Parathyroid adenoma (tissue), 2 donors: ENCODE measurements around the gene CCDC124.

ENCODE experiments used
- H2AFZ ChIP-seq: fragments of 300-600 bp; sonication (generic); one replicate; pipeline ENCODE4 v1.7.0; 2017; ENCODE audit warnings: antibody characterized with exemption, mild to moderate bottlenecking
- H3K27ac ChIP-seq: fragments of 300-600 bp; sonication (generic); one replicate; pipeline ENCODE4 v1.7.0; 2017
- H3K27me3 ChIP-seq: fragments of 300-600 bp; sonication (generic); one replicate; pipeline ENCODE4 v1.7.0; 2017; ENCODE audit warnings: low read length; ENCODE audit not compliant: control insufficient read depth, insufficient read depth
- H3K36me3 ChIP-seq: fragments of 300-600 bp; sonication (generic); one replicate; pipeline ENCODE4 v1.7.0; 2017; ENCODE audit warnings: low read length; ENCODE audit not compliant: control insufficient read depth, insufficient read depth
- H3K4me1 ChIP-seq: fragments of 300-600 bp; sonication (generic); one replicate; pipeline ENCODE4 v1.7.0; 2017; ENCODE audit warnings: control low read depth
- H3K4me2 ChIP-seq: fragments of 300-600 bp; sonication (generic); one replicate; pipeline ENCODE4 v1.7.0; 2017; ENCODE audit warnings: low read length
- H3K4me3 ChIP-seq: fragments of 300-600 bp; sonication (generic); one replicate; pipeline ENCODE4 v1.7.0; 2017; ENCODE audit warnings: low read depth, low read length
- H3K79me2 ChIP-seq: fragments of 300-600 bp; sonication (generic); one replicate; pipeline ENCODE4 v1.7.0; 2017; ENCODE audit warnings: control low read depth
- H3K9ac ChIP-seq: fragments of 300-600 bp; sonication (generic); one replicate; pipeline ENCODE4 v1.7.0; 2017; ENCODE audit warnings: mild to moderate bottlenecking
- H3K9me3 ChIP-seq: fragments of 300-600 bp; sonication (generic); one replicate; pipeline ENCODE4 v1.7.0; 2017; ENCODE audit warnings: low read length; ENCODE audit not compliant: control insufficient read depth
- TF ChIP-seq, protein P1 (sequence below): fragments of 300-600 bp; sonication (generic); IDR thresholded peaks from one replicate; pipeline ENCODE4 v1.7.0; 2017; ENCODE audit warnings: antibody characterized with exemption, mild to moderate bottlenecking
- donor health status: primary hyperparathyroidism.

The CCDC124 gene

DNA sequence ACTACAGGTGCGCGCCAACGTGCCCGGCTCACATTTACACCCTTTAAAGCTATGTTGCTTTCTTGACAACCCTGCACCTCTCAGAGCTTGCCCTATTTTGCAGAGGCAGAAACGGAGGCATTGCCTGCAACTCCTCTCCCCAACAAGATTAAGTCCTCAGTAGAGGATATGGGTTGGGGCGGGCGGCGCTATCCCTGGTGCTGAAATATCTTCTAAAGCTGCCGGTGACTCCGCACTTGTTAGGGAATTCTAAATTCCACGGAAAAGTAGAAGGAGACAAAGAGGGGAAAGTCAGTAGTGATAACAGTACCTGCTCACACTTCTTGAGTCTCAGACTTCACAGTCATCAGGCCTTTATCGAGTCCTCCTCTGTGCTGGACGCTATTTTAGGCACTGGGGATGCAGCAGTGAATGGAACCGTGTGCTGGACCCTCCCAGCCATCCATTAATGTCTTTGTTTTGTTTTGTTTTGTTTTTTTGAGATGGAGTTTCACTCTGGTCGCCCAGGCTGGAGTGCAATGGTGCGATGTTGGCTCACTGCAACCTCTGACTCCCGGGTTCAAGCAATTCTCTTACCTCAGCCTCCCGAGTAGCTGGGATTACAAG, 43.1 kb upstream of the CCDC124 start:
- Histone ChIP-seq H3K4me2 (no peak overlapping the region), H3K79me2 (no peaks in the 10 kb centered on the region), H2AFZ (no peak overlapping the region), H3K36me3 (no peaks in the 10 kb centered on the region), H3K9ac (no peak overlapping the region), H3K27ac (no peak overlapping the region), H3K9me3 (no peaks in the 10 kb centered on the region), H3K27me3 (no peaks in the 10 kb centered on the region), H3K4me3 (no peak overlapping the region), H3K4me1 (no peaks in the 10 kb centered on the region)
- TF ChIP-seq, protein P1, sequence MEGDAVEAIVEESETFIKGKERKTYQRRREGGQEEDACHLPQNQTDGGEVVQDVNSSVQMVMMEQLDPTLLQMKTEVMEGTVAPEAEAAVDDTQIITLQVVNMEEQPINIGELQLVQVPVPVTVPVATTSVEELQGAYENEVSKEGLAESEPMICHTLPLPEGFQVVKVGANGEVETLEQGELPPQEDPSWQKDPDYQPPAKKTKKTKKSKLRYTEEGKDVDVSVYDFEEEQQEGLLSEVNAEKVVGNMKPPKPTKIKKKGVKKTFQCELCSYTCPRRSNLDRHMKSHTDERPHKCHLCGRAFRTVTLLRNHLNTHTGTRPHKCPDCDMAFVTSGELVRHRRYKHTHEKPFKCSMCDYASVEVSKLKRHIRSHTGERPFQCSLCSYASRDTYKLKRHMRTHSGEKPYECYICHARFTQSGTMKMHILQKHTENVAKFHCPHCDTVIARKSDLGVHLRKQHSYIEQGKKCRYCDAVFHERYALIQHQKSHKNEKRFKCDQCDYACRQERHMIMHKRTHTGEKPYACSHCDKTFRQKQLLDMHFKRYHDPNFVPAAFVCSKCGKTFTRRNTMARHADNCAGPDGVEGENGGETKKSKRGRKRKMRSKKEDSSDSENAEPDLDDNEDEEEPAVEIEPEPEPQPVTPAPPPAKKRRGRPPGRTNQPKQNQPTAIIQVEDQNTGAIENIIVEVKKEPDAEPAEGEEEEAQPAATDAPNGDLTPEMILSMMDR: no peak

DNA sequence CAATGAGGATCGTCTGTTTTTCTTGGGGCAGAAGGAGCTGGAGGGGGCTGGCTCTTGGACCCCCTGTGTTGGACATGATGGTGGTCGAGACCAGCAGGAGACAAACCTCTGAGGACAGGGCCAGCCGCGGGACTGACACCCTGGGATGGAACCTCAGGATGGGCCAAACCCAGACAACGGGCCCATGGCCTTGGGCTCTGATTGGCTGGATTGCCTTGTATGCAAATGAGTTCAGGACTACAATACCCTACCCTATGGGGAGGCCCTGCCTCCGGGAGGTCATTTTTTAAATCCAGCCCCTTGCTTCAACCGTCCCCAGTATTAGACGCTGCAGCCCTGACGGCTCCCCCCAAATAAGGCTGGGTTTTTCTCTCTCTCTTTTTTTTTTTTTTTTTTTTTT, 39.0 kb upstream of the CCDC124 start:
- Histone ChIP-seq H3K9me3 (no peaks in the 10 kb centered on the region), H3K36me3 (no peaks in the 10 kb centered on the region), H3K79me2 (no peaks in the 10 kb centered on the region), H2AFZ (no peak overlapping the region), H3K4me2 (no peak overlapping the region), H3K27me3 (no peaks in the 10 kb centered on the region), H3K9ac (no peak overlapping the region), H3K27ac (no peak overlapping the region), H3K4me3 (no peak overlapping the region), H3K4me1 (no peaks in the 10 kb centered on the region)
- TF ChIP-seq, protein P1: no peak

DNA sequence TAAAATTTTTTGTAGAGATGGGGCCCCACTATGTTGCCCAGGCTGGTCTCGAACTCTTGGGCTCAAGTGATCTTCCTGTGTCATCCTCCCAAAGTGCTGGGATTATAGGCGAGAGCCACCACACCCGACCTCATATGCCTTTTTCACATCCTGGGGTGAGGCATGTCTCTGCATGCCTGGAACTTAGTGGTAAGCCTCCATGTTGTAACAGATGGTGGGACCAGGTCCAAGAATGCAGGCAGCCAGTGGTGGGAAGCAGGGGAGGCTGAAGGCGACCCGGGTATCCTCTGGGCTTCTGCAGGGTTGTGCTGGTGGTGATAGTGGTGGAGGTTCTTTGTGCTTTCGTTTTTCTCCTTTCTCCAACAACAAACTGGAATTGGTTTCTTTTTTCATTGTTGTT, 30.1 kb upstream of the CCDC124 start:
- H3K4me1 ChIP-seq: no peaks in the 10 kb centered on the region
- no peaks in the 10 kb centered on the region for H3K9me3 ChIP-seq
- H3K27ac ChIP-seq: no peak overlapping the region
- H3K79me2 ChIP-seq: no peaks in the 10 kb centered on the region
- no peak overlapping the region for H3K4me2 ChIP-seq
- no peak overlapping the region for H3K9ac ChIP-seq
- no peaks in the 10 kb centered on the region for H3K36me3 ChIP-seq
- H2AFZ ChIP-seq: no peak overlapping the region
- TF ChIP-seq, protein P1: no peak
- H3K4me3 ChIP-seq: no peak overlapping the region
- H3K27me3 ChIP-seq: no peaks in the 10 kb centered on the region

DNA sequence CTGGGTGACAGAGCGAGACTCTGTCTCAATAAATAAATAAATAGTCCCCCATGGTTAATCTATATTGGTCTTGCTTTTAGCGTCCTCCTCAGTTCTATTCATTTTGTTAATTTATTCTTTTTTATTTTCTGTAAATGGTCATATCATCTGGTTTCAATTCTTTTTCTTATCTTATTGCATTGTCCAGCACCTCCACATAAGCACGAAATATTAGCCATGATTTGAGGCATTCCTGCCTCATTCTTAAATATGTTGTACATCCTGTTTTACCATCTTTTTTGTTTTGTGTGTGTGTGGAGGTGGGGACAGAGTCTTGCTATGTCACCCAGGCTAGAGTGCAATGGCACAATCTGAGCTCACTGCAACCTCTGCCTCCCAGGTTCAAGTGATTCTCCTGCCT, 24.6 kb upstream of the CCDC124 start:
- H3K27ac ChIP-seq: no peak overlapping the region
- H2AFZ ChIP-seq: no peak overlapping the region
- no peaks in the 10 kb centered on the region for H3K9me3 ChIP-seq
- no peaks in the 10 kb centered on the region for H3K4me1 ChIP-seq
- H3K27me3 ChIP-seq: no peaks in the 10 kb centered on the region
- H3K36me3 ChIP-seq: no peaks in the 10 kb centered on the region
- H3K4me2 ChIP-seq: no peak overlapping the region
- TF ChIP-seq, protein P1: no peak
- H3K9ac ChIP-seq: no peak overlapping the region
- no peaks in the 10 kb centered on the region for H3K79me2 ChIP-seq
- no peak overlapping the region for H3K4me3 ChIP-seq

DNA sequence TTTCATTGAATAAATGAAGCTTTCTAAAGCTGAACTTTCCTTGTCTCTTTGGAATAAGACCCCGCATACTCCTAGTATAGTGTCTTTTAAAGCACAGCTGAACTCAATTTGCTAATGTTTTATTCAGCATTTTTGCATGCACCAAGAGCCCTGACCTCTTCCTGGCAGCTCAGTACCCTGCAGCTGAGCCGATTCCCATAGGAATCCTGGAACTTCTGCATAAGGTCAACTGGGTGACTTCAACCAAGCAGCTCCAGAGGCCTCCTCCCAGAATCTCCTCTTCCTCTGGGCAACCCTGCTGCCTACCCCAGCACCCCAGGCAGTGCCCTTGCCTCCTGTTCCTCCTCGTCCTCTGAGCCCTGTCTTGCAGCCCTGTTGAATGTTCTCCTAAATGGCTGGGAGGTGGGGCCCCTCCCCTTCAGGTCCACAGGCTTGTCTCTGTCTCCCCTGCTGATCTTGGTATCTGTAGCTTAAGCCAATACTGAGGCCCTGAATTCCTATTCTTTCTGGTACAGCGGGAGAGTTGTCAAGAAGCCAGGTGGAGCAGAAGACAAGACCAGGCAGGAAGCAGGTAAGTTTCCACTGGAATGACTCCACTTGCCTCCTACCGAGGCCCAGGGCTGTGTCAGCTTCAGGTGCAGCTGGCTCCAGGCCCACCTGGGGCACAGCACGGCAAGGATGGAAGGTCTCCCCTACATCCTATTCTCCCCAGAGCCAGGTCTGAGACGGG, 23.6 kb upstream of the CCDC124 start:
- Histone ChIP-seq H3K4me1 (no peaks in the 10 kb centered on the region), H3K27me3 (no peaks in the 10 kb centered on the region), H3K9me3 (no peaks in the 10 kb centered on the region), H3K27ac (no peak overlapping the region), H2AFZ (no peak overlapping the region), H3K36me3 (no peaks in the 10 kb centered on the region), H3K79me2 (no peaks in the 10 kb centered on the region), H3K4me2 (no peak overlapping the region), H3K9ac (no peak overlapping the region), H3K4me3 (no peak overlapping the region)
- TF ChIP-seq, protein P1: no peak
